Measurements from ENCODE around the gene LMF1.

LMF1 gene

DNA sequence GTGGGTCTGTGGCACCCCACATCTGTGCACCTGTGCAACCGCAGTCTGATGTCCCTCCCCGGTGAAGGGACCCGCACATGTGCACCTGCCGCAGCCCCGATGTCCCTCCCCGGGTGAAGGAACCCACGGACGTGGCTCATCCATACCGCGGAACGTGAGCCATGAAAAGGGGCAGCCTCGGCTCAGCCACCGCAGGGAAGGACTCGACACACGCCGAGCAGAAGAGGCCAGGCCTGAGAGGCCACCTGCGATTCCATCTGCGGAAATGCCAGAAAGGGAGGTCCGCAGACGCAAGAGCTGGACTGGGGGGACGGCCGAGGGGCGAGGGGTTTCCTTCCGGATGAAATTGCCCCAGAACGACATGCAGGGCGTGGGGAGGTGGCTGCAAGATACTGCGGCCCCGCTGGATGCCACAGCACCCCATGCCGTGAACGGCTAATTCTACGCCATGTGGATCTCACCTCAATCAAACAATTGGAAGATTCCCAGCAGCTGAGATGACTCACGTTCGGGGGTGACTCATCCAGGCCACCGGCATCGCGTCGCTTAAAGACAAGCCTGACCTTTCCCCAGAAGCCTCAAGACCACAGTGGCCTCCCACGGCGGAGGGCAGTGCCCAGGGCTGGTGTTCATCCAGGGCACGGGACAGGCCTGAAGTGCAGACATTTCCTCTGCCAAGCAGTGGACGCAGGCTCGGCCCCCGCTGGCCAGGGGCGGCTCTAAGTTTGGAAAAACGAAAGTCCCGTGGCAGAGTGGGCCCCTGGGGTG lies 31.8 kb upstream of the LMF1 start:
- DNase-seq: no peak

- no peak for DNase-seq
These were observed 30.3 kb upstream of the LMF1 start for GRCh38 chr16:1001096-1001495.

DNA sequence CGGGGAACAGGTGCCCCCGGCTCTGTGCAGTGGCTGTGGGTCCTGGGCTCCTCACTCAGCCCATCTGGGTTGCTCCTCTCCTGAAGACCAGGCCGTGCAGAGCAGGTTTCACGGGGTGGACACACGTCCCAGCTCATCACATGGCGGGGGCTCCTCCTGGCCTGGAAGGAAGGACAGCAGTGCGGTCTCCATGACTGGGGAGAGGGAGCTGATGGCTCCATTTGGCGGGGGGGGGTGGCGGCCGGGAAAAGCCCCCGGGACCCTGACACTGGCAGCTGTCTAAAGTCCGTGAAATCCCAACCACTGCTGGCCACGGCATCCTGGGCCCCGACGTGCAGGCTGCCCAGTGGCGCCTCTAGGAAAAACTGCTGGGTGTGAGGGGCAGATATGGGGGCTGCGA lies 29.8 kb upstream of the LMF1 start:
- no peak for DNase-seq

DNA sequence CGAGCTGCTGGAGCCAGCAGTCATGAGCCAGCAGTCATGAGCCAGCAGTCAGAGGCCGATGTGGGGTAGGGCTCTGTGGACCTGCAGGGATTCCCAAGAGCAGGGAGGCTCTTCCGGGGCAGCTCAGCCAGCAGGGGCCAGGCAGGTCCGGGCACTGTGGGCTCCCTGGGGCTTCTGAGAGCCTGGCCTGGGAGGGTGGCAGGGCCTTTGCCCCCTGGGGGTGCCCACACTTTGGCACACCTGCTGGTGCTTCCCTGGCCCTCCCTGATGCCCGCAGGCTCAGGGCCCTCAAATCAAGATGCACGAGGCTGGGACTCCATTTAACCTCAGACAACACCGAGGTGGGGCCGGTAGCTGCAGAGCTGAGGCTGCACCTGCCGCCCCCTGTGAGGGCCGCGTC lies 28.9 kb upstream of the LMF1 start:
- DNase-seq: no peak

GRCh38 chr16:998615-999014 lies 27.8 kb upstream of the LMF1 start:
- DNase-seq: no peak

GRCh38 chr16:998211-998610 lies 27.4 kb upstream of the LMF1 start:
- no peak for DNase-seq

GRCh38 chr16:997440-998051 lies 26.8 kb upstream of the LMF1 start:
- peak; percentile 19 for DNase-seq

DNA sequence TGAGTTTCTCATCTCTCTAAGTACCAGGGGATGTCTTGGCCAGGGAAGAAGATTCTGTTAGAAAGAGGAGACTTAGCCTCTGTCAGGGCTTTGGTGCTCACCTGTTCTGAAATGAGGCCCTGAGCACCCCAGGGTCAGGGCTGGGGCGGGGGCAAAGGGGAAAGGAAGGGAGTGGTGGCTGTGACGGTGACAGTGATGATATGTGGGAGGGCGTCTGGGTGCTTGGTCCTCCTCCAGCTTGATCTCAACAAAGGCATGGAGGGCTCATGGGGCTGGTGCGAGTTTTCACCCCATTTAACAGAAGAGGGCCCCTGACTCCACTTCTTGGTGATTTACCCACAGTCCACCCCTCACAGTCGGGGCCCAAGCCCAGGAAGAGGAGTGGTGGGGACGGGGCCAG lies 25.9 kb upstream of the LMF1 start:
- DNase-seq: no peak

GRCh38 chr16:995783-996182 lies 25.0 kb upstream of the LMF1 start:
- DNase-seq: no peak

DNA sequence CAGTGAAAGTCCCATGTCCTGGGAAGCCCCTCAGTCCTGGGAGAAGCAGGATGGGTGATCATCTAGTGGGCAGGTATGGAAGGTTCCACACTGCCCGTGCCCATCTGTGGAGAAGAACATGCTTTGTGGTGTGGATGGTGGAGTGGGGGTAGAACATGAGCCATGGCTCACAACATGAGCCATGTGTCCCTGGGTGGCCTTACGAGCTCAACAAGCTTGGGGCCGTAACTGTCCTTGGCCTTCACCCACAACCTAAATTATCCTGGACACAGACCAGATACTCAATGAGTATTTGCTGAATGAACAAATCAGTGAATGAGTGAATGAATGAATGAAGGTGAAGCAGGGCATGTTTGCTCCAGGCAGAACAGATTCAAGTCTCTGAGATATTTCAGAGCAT lies 24.3 kb upstream of the LMF1 start:
- DNase-seq: no peak

DNA sequence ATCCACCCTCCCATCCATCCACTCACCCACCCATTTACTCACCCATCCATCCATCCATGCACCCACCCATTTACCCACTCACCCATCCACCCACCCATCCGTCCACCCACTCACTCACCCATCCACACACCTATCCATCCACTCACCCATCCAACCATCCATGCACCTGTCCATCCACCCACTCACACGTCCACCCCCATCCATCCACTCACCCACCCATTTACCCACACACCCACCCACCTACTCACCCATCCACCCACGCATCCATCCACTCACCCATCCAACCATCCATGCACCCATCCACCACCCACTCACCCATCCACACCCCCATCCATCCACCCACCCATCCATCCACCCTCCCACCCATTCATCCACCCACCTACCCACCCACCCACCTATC lies 22.9 kb upstream of the LMF1 start:
- DNase-seq: no peak

DNA sequence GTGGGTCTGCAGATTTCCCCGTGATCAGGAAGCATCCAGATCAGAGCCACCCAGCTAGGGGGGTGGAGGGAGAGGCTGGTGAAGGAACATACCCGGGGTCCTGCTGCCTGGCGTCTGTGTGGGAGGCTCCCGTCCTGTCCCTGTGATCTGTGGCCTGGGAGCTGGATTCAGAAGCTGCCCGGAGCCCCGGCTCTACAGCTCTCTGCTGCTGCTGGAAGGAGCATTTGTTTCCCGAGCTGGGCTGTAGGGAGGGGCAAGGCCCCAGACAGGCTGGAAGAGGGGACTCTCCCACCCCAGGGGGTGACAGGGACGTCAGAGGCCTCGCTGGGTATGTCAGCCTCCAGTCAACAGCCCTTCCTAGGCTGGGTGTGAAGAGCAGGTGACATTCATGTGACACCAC lies 21.0 kb upstream of the LMF1 start:
- DNase-seq: no peak

DNA sequence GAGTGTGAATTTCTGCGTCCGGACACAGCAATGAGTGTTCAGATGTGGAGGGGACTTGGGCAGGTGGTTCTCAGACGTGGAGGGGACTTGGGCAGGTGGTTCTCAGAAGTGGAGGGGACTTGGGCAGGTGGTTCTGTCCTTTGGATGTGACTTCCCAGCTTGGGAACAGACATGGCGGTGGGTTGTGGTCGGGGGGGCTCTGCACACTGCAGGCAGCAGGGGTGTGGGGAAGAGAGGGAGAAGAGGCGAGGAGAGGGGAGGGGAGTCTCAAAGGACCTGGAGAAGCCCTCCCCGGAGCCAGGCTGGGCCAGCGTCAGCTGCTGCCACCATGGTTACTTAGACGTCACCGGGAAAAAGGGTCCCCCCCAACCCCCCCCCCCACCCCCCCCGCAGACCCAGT lies 20.6 kb upstream of the LMF1 start:
- DNase-seq: no peak

GRCh38 chr16:990516-991291 lies 19.9 kb upstream of the LMF1 start:
- DNase-seq: no peak

DNA sequence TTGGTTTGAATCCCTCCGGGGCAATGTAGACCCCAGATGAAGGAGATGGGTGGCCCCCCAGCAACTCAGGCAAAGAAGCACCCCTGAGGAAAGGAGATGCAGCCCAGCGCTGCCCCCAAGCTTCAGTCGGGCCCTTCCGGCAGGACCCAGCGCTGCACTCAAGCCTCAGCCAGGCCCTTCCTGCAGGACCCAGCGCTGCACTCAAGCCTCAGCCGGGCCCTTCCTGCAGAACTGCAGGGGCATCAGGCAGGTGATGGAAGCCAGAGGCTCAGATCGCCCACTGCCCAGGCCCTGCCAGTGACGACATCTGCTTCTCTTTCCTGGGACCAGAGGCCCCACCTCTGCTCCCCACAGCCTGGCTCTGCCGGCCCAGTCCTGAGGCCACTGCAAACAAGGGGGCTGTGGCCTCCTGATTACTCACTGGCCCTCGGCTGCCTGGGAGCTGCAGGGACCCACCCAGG lies 18.6 kb upstream of the LMF1 start:
- no peak for DNase-seq

DNA sequence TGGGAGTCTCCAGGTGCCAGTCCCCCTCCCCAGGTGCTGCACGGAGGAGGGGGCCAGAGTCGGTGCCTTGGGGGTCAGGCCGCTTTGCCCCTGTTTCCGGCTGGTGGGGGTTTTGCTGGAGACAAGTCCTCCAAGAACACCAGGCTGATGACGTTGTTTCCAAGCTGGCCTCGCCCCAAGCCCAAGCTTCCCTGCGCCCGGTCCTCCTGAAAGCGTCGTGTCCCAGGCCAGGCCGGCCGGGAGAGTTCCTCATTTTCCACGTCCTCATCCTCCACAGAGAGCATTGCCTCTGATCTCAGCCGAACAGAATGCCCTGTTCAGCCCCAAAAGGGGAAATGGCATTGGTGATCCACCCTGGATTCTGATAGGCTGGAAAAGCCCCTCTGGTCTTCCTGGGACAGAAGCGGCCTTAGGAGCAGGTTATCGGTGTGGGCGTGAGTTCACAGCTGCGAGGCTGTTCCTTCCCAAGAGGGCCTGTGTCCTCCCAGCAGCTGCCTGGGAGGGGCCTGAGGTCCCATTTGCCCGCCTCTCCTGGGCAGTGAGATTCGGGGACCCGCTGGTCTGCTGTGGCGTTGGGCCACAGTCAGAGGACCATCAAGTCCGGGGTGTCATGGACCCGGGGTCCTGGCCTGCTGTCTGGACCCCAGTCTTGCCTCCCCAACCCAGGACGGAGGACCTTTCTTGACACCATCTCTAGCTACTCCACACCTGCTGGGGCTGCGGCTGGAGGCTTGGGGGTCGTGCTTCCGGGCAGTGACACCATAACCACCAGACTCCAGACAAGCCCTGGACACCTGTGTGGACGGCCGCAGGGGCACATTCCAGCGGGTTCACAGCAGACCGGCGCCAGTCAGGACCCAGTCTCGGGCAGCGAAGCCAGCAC lies 17.9 kb upstream of the LMF1 start:
- no peak for DNase-seq

- no peak for DNase-seq
These were observed 17.1 kb upstream of the LMF1 start for GRCh38 chr16:987906-988305.

DNA sequence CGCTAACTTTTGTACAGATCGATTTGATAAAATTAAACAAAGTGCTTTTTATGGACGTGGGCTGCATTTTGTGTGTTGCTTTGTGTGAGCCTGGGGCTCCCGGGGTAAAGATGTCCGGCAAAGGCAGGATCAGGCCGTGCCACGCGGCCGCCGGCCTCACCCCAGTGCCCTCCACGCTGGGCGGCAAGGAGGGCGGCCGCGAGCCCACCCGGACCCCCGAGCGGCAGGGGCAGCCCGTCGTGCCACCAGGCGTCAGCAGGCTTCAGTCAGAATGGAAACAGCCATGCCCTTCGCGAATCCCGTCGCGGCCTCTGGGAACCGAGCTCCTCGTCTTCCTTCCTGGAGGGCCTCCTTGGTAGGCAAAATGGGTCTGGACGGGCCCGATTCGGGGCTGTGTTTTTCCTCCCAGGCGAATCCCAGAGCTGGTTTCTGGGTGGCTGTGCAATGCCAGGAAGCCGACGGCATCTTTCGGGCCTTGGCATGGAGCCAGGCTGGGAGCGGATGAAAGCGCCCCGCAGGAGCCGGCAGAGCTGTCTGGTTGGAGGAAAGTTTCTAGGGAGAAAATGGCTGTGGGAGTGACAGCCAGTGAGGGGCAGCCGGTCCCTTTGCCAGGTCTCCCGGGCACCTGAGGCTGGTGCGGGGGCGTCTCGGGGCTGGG lies 16.3 kb upstream of the LMF1 start:
- no peak for DNase-seq

DNA sequence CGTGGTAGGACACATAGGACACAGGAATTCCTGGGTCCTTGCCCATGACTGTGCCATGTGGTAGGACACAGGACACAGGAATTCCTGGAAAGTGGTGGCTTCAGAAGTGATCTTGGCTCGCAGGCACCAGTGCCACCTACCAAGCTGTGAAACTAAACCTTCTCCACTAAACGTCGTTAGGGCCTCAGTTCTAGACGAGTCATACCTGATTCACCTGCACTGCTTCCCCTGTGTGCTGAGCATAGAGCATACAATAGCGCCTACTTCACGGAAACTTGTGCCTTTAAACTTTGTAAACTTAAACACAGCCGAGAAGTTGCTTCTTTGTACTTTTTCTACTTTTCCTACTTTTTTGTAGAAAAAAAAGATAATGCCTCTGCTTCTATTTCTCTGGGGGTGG lies 15.6 kb upstream of the LMF1 start:
- no peak for DNase-seq

- no peak for DNase-seq
These were observed 15.0 kb upstream of the LMF1 start for GRCh38 chr16:985646-986400.

Data from effector CD8-positive, alpha-beta T cell (primary cell).